HEK293 (cell line): Measurements from ENCODE around the gene NAV3.
A peak's percentile ranks its signal among the peaks of the same experiment; 100 is the strongest.

Experiments
- CTCF ChIA-PET: fragments of 350-600 bp; formaldehyde crosslinking; extraction: SDS; loops from one replicate; lab custom pipeline; 2021; ENCODE audit warnings: antibody characterized with exemption; lab: Yijun Ruan, JAX
- POLR2A ChIA-PET: fragments of 300-600 bp; formaldehyde crosslinking; extraction: SDS; loops from one replicate; lab custom pipeline; 2020; ENCODE audit warnings: antibody characterized with exemption, inconsistent platforms; lab: Yijun Ruan, JAX
- H3K27ac ChIP-seq: fragments of 200-500 bp; sonication (Bioruptor generic); 2 replicates; pipeline ENCODE4 v1.5.1; 2014; ENCODE audit warnings: low read depth, low read length, control low read depth, inconsistent platforms; ENCODE audit errors: extremely low read depth
- H3K36me3 ChIP-seq, 2 experiments: fragments of 200-500 bp in 1 of 2; sonication (Bioruptor generic) in 1 of 2; 1 replicate in 1 of 2; 2 replicates in 1 of 2; pipeline ENCODE4 v1.5.1; 2014 to 2017; ENCODE audit warnings: inconsistent platforms in 2 of 2, low read length in 2 of 2; ENCODE audit not compliant: control insufficient read depth in 2 of 2, insufficient read depth in 1 of 2
- H3K4me1 ChIP-seq: fragments of 200-500 bp; sonication (Bioruptor generic); 2 replicates; pipeline ENCODE4 v1.5.1; 2014; ENCODE audit warnings: mild to moderate bottlenecking, low read length, inconsistent platforms; ENCODE audit not compliant: control insufficient read depth, insufficient read depth
- H3K4me3 ChIP-seq: 2 replicates; pipeline ENCODE4 v1.5.1; 2011; ENCODE audit warnings: low read depth, mild to moderate bottlenecking, control low read depth, low read length, moderate library complexity
- H3K9me3 ChIP-seq: fragments of 200-500 bp; sonication (Bioruptor generic); 2 replicates; pipeline ENCODE4 v1.5.1; 2014; ENCODE audit warnings: low read depth, low read length, inconsistent platforms; ENCODE audit not compliant: control insufficient read depth, insufficient read depth
- BCL11B ChIP-seq: fragments of 450-650 bp; formaldehyde crosslinking; IDR thresholded peaks from 2 replicates; pipeline ENCODE4 v1.5.1; 2016; ENCODE audit warnings: low read depth, missing biosample characterization, missing genetic modification characterization
- GLIS1 ChIP-seq: fragments of 450-650 bp; formaldehyde crosslinking; IDR thresholded peaks from 2 replicates; pipeline ENCODE4 v1.5.1; 2016; ENCODE audit warnings: missing biosample characterization, missing genetic modification characterization
- IKZF3 ChIP-seq: fragments of 450-650 bp; IDR thresholded peaks from 2 replicates; pipeline ENCODE4 v1.5.0; 2018; ENCODE audit warnings: missing biosample characterization, mild to moderate bottlenecking, missing genetic modification characterization, moderate library complexity
- MZF1 ChIP-seq: fragments of 450-650 bp; formaldehyde crosslinking; IDR thresholded peaks from 2 replicates; pipeline ENCODE4 v1.5.1; 2017; ENCODE audit warnings: missing biosample characterization, missing genetic modification characterization, borderline replicate concordance
- PRDM1 ChIP-seq: fragments of 450-650 bp; formaldehyde crosslinking; IDR thresholded peaks from 2 replicates; pipeline ENCODE4; 2016; ENCODE audit warnings: missing biosample characterization, missing genetic modification characterization
- SP2 ChIP-seq: fragments of 450-650 bp; formaldehyde crosslinking; IDR thresholded peaks from 2 replicates; pipeline ENCODE4 v1.5.1; 2016; ENCODE audit warnings: missing biosample characterization, missing genetic modification characterization
- ZBTB48 ChIP-seq: fragments of 450-650 bp; formaldehyde crosslinking; IDR thresholded peaks from 2 replicates; pipeline ENCODE4 v1.5.1; 2016; ENCODE audit warnings: missing biosample characterization, missing genetic modification characterization
- ZBTB7A ChIP-seq: fragments of 450-650 bp; formaldehyde crosslinking; IDR thresholded peaks from 2 replicates; pipeline ENCODE4 v1.5.1; 2016; ENCODE audit warnings: low read depth, missing biosample characterization, missing genetic modification characterization
- ZBTB8A ChIP-seq: fragments of 450-650 bp; formaldehyde crosslinking; IDR thresholded peaks from 2 replicates; pipeline ENCODE4 v1.5.1; 2016; ENCODE audit warnings: missing biosample characterization, missing genetic modification characterization
- ZNF19 ChIP-seq: fragments of 450-650 bp; formaldehyde crosslinking; IDR thresholded peaks from 2 replicates; pipeline ENCODE4; 2016; ENCODE audit warnings: missing biosample characterization, missing genetic modification characterization, low read depth
- ZNF521 ChIP-seq: fragments of 450-650 bp; formaldehyde crosslinking; IDR thresholded peaks from 2 replicates; pipeline ENCODE4 v1.5.1; 2017; ENCODE audit warnings: missing biosample characterization, mild to moderate bottlenecking, missing genetic modification characterization
- ZNF548 ChIP-seq: fragments of 450-650 bp; formaldehyde crosslinking; IDR thresholded peaks from 2 replicates; pipeline ENCODE4 v1.5.1; 2016; ENCODE audit warnings: missing biosample characterization, missing genetic modification characterization
- ZNF621 ChIP-seq: fragments of 450-650 bp; formaldehyde crosslinking; IDR thresholded peaks from 2 replicates; pipeline ENCODE4 v1.5.1; 2017; ENCODE audit warnings: missing biosample characterization, missing genetic modification characterization
- ZNF777 ChIP-seq: fragments of 450-650 bp; formaldehyde crosslinking; IDR thresholded peaks from 2 replicates; pipeline ENCODE4 v1.5.1; 2017; ENCODE audit warnings: missing biosample characterization, missing genetic modification characterization, borderline replicate concordance
- ZNF837 ChIP-seq: fragments of 450-650 bp; formaldehyde crosslinking; IDR thresholded peaks from 2 replicates; pipeline ENCODE4 v1.5.1; 2016; ENCODE audit warnings: missing biosample characterization, missing genetic modification characterization
- ZSCAN16 ChIP-seq: fragments of 450-650 bp; formaldehyde crosslinking; IDR thresholded peaks from 2 replicates; pipeline ENCODE4 v1.5.1; 2016; ENCODE audit warnings: missing biosample characterization, missing genetic modification characterization
- ZSCAN23 ChIP-seq: fragments of 450-650 bp; formaldehyde crosslinking; IDR thresholded peaks from 2 replicates; pipeline ENCODE4 v1.5.1; 2016; ENCODE audit warnings: missing biosample characterization, missing genetic modification characterization
- TF ChIP-seq, protein P1 (sequence below): fragments of 450-650 bp; formaldehyde crosslinking; IDR thresholded peaks from 2 replicates; pipeline ENCODE4 v1.5.1; 2016; ENCODE audit warnings: missing biosample characterization, missing genetic modification characterization
- TF ChIP-seq, protein P2 (sequence below): fragments of 450-650 bp; formaldehyde crosslinking; IDR thresholded peaks from 2 replicates; pipeline ENCODE4 v1.5.1; 2016; ENCODE audit warnings: missing biosample characterization, missing genetic modification characterization
- TF ChIP-seq, protein P3 (sequence below): fragments of 450-650 bp; formaldehyde crosslinking; IDR thresholded peaks from 2 replicates; pipeline ENCODE4 v1.5.1; 2016; ENCODE audit warnings: missing biosample characterization, missing genetic modification characterization
- TF ChIP-seq, protein P4 (sequence below): fragments of 450-650 bp; IDR thresholded peaks from 2 replicates; pipeline ENCODE4 v1.5.1; 2018; ENCODE audit warnings: missing biosample characterization, missing genetic modification characterization
- TF ChIP-seq, protein P5 (sequence below): fragments of 450-650 bp; formaldehyde crosslinking; IDR thresholded peaks from 2 replicates; pipeline ENCODE4 v1.5.1; 2016; ENCODE audit warnings: missing biosample characterization, missing genetic modification characterization

The NAV3 gene

DNA sequence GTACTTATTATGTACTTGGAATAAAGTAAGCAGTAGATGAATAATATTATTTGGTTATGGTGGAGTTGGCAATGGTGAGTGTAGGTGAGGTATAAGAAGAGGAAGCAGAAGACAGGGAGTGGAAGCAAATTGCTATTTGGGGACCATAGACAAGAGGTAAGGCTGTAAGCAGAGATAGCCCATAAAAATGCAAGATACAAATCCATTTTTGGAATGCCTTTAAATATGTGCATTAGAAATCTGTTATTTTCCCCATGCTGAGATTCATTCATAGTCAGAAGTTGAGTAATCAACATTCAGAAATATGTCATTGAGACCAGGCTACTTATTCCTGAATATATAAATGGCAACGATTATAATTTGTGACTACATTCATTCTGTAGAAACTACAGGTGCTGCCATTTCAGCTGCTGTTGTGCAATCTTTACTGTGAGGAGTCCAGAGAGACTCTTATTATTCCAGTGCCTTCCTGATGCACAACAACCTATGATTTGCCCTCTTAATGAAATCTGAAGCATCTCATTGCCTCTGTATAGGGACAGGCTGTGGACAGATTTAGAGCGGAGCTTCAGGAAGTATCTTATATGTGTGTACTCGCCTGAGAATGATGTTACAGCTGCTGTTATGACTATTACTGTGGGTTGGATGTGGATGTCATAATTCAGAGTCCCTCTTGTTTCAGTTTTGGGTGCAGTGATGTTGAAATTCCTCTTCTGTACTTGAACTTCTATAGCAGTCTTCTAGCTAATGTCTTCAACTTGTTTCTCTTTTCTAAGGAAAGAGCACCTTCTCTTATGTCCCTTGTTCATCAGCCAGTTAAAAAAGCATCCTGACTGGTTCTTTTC, 173.8 kb downstream of the NAV3 start:
- Histone ChIP-seq H3K4me1 (no peaks in the 10 kb centered on the region), H3K36me3 (no peaks in the 10 kb centered on the region), H3K9me3 (no peaks in the 10 kb centered on the region), H3K4me3 (no peak overlapping the region), H3K27ac (no peak overlapping the region)
- CTCF ChIA-PET = interaction anchor here (0.6 to 1.3 kb wide), 3 partner anchors 10 to 1369 kb away, joined by 3 to 6 read pairs (median 4); no protein-coding TSS in a partner anchor
- POLR2A ChIA-PET = no interaction called here
- TF ChIP-seq IKZF3 (tag by site-specific recombination) = no peak
- TF ChIP-seq ZNF837 (tag by site-specific recombination) = no peak
- TF ChIP-seq, protein P1, sequence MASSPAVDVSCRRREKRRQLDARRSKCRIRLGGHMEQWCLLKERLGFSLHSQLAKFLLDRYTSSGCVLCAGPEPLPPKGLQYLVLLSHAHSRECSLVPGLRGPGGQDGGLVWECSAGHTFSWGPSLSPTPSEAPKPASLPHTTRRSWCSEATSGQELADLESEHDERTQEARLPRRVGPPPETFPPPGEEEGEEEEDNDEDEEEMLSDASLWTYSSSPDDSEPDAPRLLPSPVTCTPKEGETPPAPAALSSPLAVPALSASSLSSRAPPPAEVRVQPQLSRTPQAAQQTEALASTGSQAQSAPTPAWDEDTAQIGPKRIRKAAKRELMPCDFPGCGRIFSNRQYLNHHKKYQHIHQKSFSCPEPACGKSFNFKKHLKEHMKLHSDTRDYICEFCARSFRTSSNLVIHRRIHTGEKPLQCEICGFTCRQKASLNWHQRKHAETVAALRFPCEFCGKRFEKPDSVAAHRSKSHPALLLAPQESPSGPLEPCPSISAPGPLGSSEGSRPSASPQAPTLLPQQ (tag by site-specific recombination) = no peak
- no peak for TF ChIP-seq ZNF548
- TF ChIP-seq ZNF621 (tag by site-specific recombination) = no peak
- TF ChIP-seq, all 188 proteins: peak for 0

DNA sequence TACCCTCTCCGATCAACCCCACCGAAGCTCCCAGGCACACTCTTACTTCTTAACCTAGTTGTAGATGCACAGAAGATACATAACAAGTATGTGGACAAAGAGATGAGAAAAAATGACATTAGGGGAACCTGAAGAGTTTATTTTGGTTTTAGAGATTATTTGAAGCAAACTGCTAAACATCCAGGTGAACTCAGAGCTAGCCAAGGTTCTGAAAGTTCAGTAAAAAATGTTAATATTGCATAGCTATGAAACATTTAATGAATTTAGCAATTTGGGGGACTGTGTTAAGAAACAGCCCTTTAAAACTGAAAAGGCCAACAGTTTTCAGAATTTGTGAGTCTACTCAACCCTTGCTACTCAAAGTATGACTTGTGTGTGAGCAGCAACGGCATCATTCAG, 174.4 kb downstream of the NAV3 start:
- CTCF ChIA-PET = interaction anchor here (0.6 to 1.3 kb wide), 3 partner anchors 10 to 1368 kb away, joined by 3 to 6 read pairs (median 4); no protein-coding TSS in a partner anchor
- TF ChIP-seq ZBTB48 (tag by site-specific recombination) = no peak
- TF ChIP-seq, protein P2, sequence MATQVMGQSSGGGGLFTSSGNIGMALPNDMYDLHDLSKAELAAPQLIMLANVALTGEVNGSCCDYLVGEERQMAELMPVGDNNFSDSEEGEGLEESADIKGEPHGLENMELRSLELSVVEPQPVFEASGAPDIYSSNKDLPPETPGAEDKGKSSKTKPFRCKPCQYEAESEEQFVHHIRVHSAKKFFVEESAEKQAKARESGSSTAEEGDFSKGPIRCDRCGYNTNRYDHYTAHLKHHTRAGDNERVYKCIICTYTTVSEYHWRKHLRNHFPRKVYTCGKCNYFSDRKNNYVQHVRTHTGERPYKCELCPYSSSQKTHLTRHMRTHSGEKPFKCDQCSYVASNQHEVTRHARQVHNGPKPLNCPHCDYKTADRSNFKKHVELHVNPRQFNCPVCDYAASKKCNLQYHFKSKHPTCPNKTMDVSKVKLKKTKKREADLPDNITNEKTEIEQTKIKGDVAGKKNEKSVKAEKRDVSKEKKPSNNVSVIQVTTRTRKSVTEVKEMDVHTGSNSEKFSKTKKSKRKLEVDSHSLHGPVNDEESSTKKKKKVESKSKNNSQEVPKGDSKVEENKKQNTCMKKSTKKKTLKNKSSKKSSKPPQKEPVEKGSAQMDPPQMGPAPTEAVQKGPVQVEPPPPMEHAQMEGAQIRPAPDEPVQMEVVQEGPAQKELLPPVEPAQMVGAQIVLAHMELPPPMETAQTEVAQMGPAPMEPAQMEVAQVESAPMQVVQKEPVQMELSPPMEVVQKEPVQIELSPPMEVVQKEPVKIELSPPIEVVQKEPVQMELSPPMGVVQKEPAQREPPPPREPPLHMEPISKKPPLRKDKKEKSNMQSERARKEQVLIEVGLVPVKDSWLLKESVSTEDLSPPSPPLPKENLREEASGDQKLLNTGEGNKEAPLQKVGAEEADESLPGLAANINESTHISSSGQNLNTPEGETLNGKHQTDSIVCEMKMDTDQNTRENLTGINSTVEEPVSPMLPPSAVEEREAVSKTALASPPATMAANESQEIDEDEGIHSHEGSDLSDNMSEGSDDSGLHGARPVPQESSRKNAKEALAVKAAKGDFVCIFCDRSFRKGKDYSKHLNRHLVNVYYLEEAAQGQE (tag by site-specific recombination) = peak; percentile 51
- TF ChIP-seq, all 188 proteins: peak for 1
- Histone ChIP-seq H3K27ac (no peak overlapping the region), H3K9me3 (no peaks in the 10 kb centered on the region), H3K4me1 (no peaks in the 10 kb centered on the region), H3K4me3 (no peak overlapping the region), H3K36me3 (no peaks in the 10 kb centered on the region)
- POLR2A ChIA-PET = no interaction called here

DNA sequence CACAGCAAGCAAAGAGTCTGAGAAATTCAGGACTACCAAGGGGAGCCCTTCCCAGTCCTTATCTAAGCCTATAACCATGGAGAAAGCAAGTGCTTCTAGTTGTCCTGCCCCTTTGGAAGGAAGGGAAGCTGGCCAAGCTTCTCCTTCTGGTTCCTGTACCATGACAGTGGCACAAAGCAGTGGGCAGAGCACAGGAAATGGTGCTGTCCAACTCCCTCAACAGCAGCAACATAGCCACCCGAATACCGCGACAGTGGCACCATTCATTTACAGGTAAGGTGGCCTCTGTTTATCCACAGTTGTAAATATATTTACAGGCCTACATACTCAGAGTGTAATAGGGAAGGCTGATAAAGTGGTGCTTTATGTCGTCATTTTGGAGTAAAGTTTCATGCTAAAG, 176.5 kb downstream of the NAV3 start:
- CTCF ChIA-PET = no interaction called here
- H3K9me3 ChIP-seq = no peaks in the 10 kb centered on the region
- no peaks in the 10 kb centered on the region for H3K36me3 ChIP-seq
- H3K4me1 ChIP-seq = no peaks in the 10 kb centered on the region
- H3K4me3 ChIP-seq = no peak overlapping the region
- POLR2A ChIA-PET = no interaction called here
- no peak overlapping the region for H3K27ac ChIP-seq
- TF ChIP-seq ZNF19 (tag by site-specific recombination) (no peak), ZNF521 (tag by site-specific recombination) (no peak), GLIS1 (tag by site-specific recombination) (no peak), ZNF777 (tag by site-specific recombination) (no peak), PRDM1 (tag by site-specific recombination) (no peak), BCL11B (tag by site-specific recombination) (no peak), ZSCAN23 (no peak), ZBTB48 (tag by site-specific recombination) (no peak), MZF1 (tag by site-specific recombination) (no peak), ZBTB8A (tag by site-specific recombination) (no peak), SP2 (no peak), ZSCAN16 (no peak), ZBTB7A (tag by site-specific recombination) (no peak)
- TF ChIP-seq, protein P3, sequence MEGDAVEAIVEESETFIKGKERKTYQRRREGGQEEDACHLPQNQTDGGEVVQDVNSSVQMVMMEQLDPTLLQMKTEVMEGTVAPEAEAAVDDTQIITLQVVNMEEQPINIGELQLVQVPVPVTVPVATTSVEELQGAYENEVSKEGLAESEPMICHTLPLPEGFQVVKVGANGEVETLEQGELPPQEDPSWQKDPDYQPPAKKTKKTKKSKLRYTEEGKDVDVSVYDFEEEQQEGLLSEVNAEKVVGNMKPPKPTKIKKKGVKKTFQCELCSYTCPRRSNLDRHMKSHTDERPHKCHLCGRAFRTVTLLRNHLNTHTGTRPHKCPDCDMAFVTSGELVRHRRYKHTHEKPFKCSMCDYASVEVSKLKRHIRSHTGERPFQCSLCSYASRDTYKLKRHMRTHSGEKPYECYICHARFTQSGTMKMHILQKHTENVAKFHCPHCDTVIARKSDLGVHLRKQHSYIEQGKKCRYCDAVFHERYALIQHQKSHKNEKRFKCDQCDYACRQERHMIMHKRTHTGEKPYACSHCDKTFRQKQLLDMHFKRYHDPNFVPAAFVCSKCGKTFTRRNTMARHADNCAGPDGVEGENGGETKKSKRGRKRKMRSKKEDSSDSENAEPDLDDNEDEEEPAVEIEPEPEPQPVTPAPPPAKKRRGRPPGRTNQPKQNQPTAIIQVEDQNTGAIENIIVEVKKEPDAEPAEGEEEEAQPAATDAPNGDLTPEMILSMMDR (tag by site-specific recombination) = no peak
- TF ChIP-seq, protein P4, sequence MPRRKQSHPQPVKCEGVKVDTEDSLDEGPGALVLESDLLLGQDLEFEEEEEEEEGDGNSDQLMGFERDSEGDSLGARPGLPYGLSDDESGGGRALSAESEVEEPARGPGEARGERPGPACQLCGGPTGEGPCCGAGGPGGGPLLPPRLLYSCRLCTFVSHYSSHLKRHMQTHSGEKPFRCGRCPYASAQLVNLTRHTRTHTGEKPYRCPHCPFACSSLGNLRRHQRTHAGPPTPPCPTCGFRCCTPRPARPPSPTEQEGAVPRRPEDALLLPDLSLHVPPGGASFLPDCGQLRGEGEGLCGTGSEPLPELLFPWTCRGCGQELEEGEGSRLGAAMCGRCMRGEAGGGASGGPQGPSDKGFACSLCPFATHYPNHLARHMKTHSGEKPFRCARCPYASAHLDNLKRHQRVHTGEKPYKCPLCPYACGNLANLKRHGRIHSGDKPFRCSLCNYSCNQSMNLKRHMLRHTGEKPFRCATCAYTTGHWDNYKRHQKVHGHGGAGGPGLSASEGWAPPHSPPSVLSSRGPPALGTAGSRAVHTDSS (tag by site-specific recombination) = no peak
- TF ChIP-seq, protein P5, sequence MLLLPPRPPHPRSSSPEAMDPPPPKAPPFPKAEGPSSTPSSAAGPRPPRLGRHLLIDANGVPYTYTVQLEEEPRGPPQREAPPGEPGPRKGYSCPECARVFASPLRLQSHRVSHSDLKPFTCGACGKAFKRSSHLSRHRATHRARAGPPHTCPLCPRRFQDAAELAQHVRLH (tag by site-specific recombination) = no peak
